Activated gamma-delta T cell (primary cell): ENCODE results near the gene EFCAB8.
"Not testable (repeated sequence)": the region's sequence is repeated elsewhere in the genome, so short reads cannot be mapped to it uniquely, and the experiment has no call there.

Experiments
- DNase-seq: peaks from one replicate; lab custom pipeline; 2025; lab: John Stamatoyannopoulos, UW

The EFCAB8 gene

GRCh38 chr20:32972181-32973076 is 113.7 kb downstream of the EFCAB8 start:
- no peak for DNase-seq

- no peak for DNase-seq
These were observed 114.5 kb downstream of the EFCAB8 start for GRCh38 chr20:32973077-32973717.

- DNase-seq: not testable (repeated sequence)
These were observed 115.7 kb downstream of the EFCAB8 start for GRCh38 chr20:32974204-32975064.

- DNase-seq: not testable (repeated sequence)
These were observed 116.4 kb downstream of the EFCAB8 start for GRCh38 chr20:32975121-32975520.

- DNase-seq: no peak
These were observed 117.3 kb downstream of the EFCAB8 start for GRCh38 chr20:32975698-32976674.

GRCh38 chr20:32976746-32977145 is 118.0 kb downstream of the EFCAB8 start:
- DNase-seq: no peak

GRCh38 chr20:32977281-32978008 is 118.7 kb downstream of the EFCAB8 start:
- DNase-seq: no peak

- DNase-seq: no peak
These were observed 119.2 kb downstream of the EFCAB8 start for GRCh38 chr20:32978009-32978335.

- no peak for DNase-seq
These were observed 120.7 kb downstream of the EFCAB8 start for GRCh38 chr20:32979201-32979998.

- no peak for DNase-seq
These were observed 121.6 kb downstream of the EFCAB8 start for GRCh38 chr20:32980131-32980941.

GRCh38 chr20:32980990-32981389 is 122.3 kb downstream of the EFCAB8 start:
- DNase-seq: no peak

- no peak for DNase-seq
These were observed 124.1 kb downstream of the EFCAB8 start for GRCh38 chr20:32982617-32983458.

- DNase-seq: no peak
These were observed 124.9 kb downstream of the EFCAB8 start for GRCh38 chr20:32983459-32984112.

- DNase-seq: no peak
These were observed 125.5 kb downstream of the EFCAB8 start for GRCh38 chr20:32984196-32984595.

GRCh38 chr20:32984631-32985354 is 126.1 kb downstream of the EFCAB8 start:
- no peak for DNase-seq

- no peak for DNase-seq
These were observed 126.9 kb downstream of the EFCAB8 start for GRCh38 chr20:32985596-32985995.
